Stimulated activated CD4-positive, alpha-beta T cell treated with anti-CD3 and anti-CD28 coated beads, Interleukin-1b, Interleukin-23, amount 100 ng/mL, for 4 hours (primary cell): ENCODE measurements around the gene TMPRSS13.
"Not testable (repeated sequence)": the region's sequence is repeated elsewhere in the genome, so short reads cannot be mapped to it uniquely, and the experiment has no call there.

ENCODE experiments used
- DNase-seq, 2 donors: peaks; one replicate each; pipeline ENCODE4 v3.0.0-alpha.2; 2020; ENCODE audit warnings: low read depth in 2 of 2

Gene TMPRSS13

GRCh38 chr11:117931331-117931950, 2.2 kb upstream of the TMPRSS13 start:
- DNase-seq, result no peak

DNA sequence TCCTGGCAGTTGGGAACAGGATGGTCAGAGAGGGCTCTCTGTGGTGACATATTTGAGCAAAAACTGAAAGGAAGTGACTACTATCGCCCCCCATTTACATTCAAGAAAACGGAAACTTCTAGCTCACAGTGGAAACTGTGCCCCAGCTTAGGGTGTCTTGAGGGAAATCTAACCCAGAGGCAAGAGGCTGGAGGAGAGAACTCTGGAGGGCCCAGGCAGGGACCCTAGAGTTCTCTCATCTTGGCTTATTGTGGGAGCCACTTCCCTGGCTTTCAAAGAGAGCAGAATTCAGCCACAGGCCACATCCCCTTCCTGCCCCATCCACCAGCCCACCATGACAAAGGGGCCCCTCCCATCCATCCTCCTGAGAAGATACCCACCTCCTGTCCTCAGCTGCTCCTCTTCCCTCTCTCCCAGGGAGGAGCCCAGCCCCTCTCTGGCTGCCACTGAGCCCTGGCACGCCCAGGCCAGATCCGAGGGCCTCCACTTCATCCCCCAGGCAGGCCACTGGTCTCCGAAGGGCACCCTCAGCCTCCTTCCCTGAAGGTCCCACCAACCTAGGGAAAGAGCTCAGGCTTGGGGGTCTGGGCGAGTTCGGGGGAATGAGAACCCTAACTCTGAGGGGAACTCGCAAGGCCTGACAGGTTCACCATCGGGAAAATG, 1.6 kb upstream of the TMPRSS13 start:
- no peak for DNase-seq

GRCh38 chr11:117929916-117930570, 841 bp upstream of the TMPRSS13 start:
- no peak for DNase-seq

- DNase-seq, result no peak
These were observed 608 bp downstream of the TMPRSS13 start for GRCh38 chr11:117928446-117929141.

DNA sequence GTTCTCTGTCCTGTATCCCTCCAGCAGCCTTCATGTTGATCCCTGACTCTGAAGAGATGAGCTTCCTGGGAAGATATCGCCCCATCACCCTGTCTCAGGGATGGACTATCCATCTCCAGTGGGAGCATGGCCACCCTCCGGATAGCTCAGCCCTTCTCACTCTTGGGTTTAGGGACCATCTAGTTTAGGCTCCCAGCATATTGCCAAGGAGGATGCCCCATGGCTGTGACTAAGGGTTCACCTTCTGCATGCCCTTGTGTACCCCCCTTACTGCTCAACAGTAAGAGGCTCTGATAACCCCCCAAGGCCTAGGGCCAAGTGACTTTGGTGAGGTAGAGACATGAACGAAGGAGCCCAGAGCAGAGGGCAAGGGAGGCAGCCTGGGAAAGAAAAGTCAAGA, 1.3 kb downstream of the TMPRSS13 start:
- DNase-seq, result no peak

- DNase-seq, result not testable (repeated sequence)
These were observed 3.0 kb downstream of the TMPRSS13 start for GRCh38 chr11:117926166-117926565.

DNA sequence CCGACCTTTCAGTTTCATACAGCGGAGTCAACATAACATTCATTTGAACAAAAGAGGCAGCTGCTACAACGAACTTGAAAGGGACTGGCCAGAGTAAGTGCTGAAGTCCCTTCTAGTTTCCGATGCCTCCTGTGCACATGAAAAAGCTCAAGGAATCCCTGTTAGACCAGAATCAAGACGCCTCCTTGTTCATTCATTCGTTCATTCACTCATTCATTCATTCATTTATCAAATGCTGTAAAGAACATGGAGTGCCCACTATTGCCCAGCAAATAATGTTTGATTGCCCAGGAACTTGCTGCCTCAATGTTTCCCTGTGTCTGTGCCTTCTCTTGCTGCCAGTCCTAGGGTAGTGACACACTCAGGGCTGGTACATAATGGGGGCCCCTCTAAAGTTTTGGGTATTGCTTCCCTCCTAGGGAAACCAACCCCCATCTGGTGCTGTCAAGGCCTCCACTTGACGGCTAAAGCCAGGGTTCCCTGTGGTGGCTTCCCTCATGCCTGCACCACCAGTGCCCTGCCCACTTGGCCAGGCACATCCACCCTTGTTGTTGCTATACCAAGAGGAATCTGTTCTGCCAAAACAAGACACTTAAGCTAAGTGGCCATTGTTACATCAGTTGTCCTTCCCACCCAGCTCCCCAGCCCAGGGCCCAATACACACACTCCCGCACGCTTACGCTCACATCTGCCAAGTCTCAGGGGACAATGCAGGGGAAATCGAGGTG, 3.8 kb downstream of the TMPRSS13 start:
- DNase-seq, result no peak

DNA sequence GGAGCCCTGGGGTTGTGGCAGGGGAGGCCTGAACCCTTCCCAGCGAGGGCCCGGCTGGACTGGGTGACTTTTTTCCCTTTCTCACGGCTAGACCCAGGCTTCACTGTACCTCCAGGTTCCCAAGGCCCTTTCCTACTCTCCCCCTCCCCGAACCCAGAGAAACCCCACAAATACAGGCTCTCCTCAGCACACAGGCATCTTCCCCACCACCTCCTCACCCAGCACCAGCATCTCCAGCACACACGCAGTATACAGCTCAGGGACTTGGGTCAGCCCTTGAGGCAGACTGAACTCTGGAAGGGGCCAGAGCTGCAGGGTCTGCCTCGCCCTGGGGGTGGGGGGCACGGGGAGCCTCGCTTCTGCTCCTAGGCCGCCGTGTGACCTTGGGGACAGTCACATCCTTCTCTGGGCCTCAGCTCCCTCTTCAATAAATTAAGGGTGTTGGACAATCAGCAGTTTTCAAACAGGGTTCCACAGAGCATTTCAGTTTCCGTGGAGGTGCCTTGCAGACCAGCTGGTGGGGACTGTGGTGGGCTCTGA, 4.5 kb downstream of the TMPRSS13 start:
- DNase-seq, result no peak

- no peak for DNase-seq
These were observed 5.4 kb downstream of the TMPRSS13 start for GRCh38 chr11:117923773-117924172.

GRCh38 chr11:117923275-117923674, 5.9 kb downstream of the TMPRSS13 start:
- DNase-seq, result no peak

GRCh38 chr11:117921893-117922292, 7.3 kb downstream of the TMPRSS13 start:
- DNase-seq, result no peak

- no peak for DNase-seq
These were observed 7.7 kb downstream of the TMPRSS13 start for GRCh38 chr11:117921456-117921855.

GRCh38 chr11:117919781-117920221, 9.4 kb downstream of the TMPRSS13 start:
- DNase-seq, result no peak

DNA sequence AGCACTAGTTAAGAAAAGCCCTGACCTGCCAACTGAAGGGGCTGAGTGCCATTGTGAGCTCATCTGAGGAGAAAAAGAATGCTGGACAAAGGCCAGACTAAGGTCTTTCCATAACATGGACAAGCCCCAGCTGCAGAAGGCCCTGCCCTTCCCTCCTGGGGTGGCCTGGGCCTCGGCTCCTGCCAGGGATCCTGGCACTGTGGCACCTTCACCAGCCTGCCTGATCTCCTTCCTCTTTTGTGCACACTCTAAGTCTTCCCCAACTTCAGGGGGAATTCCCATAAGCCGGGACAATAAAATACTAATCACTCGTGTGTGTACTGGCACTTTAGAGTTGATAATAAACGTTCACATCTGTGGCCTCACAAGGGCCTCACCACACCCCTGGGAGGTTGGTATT, 9.9 kb downstream of the TMPRSS13 start:
- no peak for DNase-seq

GRCh38 chr11:117918366-117919255, 10.6 kb downstream of the TMPRSS13 start:
- DNase-seq, result no peak

- no peak for DNase-seq
These were observed 11.5 kb downstream of the TMPRSS13 start for GRCh38 chr11:117917591-117918151.

DNA sequence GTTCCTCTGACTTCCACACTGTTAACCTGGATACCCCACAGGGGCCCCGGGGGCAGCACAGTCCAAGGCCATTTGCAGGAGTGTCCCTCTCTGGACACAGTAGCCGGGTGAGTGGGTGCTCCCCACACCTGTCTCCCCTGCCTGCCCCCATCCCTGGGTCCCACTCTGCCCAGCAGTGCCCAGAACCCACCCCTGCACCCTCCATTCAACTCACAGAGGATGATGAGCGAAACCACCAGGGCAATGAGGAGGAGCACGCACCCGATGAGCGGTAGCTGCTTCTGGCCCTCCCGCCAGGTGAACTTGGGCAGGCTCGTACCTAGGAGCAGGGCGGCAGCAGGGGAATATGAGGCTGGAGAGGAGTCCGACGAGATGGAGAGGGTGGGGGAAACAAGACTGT, 12.2 kb downstream of the TMPRSS13 start:
- DNase-seq, result no peak

- DNase-seq, result no peak
These were observed 13.4 kb downstream of the TMPRSS13 start for GRCh38 chr11:117915672-117916235.

- no peak for DNase-seq
These were observed 14.1 kb downstream of the TMPRSS13 start for GRCh38 chr11:117914991-117915618.
